HepG2 (cell line): ENCODE data around the gene MCC. TPM values are rescaled to one million over a fixed set of nuclear protein-coding genes. Genes with fewer than 3 reads are reported as not detected.

ENCODE experiments used
- ATAC-seq: fragments of 200-7000 bp; cut with Tn5 transposase; 3 replicates; pipeline ENCODE4 v1.9.1; 2020; ENCODE audit warnings: mild to moderate bottlenecking, moderate library complexity
- BruUV-seq: library from RNA; stranded (reverse); fragments of 400-500 nt; replicated peaks from 2 replicates; lab custom pipeline; 2021; lab: Mats Ljungman, UMichigan
- CTCF ChIA-PET: fragments of 300-600 bp; formaldehyde crosslinking; extraction: SDS; loops from one replicate; lab custom pipeline; 2021; ENCODE audit warnings: low total read pairs, inconsistent platforms, low intra/inter-chr PET ratio; lab: Yijun Ruan, JAX
- POLR2A ChIA-PET: fragments of 350-600 bp; sonication (Branson Sonifier 250); formaldehyde crosslinking; loops from one replicate; lab custom pipeline; 2020; ENCODE audit warnings: antibody characterized with exemption, inconsistent platforms; lab: Yijun Ruan, JAX
- DNase-seq: peaks from one replicate; pipeline ENCODE4 v3.0.0-alpha.2; 2015; ENCODE audit warnings: low spot score
- FAIRE-seq: peaks from 3 replicates; lab custom pipeline; 2011; peaks lifted over from hg19 to GRCh38; lab: Jason Lieb, UNC
- H2AFZ ChIP-seq: one replicate; pipeline ENCODE4 v1.6.1; 2011; ENCODE audit warnings: low read length, inconsistent platforms
- H3K27ac ChIP-seq: fragments of 300-600 bp; 3 replicates; pipeline ENCODE4 v1.8.0; 2011; ENCODE audit warnings: mixed run types, mild to moderate bottlenecking, mixed read lengths, low read length, inconsistent platforms; ENCODE audit not compliant: insufficient read depth; ENCODE audit errors: extremely low read length
- H3K27me3 ChIP-seq, 2 experiments: fragments of 200-600 bp in 1 of 2; 2 replicates in 1 of 2; 3 replicates in 1 of 2; pipeline versions ENCODE4 v1.6.0 to v1.8.0; 2011; ENCODE audit warnings: low read length in 2 of 2, mild to moderate bottlenecking in 2 of 2, moderate library complexity in 2 of 2, inconsistent platforms in 1 of 2; ENCODE audit not compliant: insufficient read depth in 2 of 2, control insufficient read depth in 1 of 2
- H3K36me3 ChIP-seq, 2 experiments: fragments of 200-600 bp in 1 of 2; replicated peaks in 1 of 2; 2 replicates in 1 of 2; 3 replicates in 1 of 2; pipeline versions ENCODE4 v1.5.1 to v1.8.0; 2011; ENCODE audit warnings: low read length in 2 of 2, inconsistent platforms in 1 of 2; ENCODE audit not compliant: insufficient read depth in 2 of 2, control insufficient read depth in 1 of 2
- H3K4me1 ChIP-seq: 2 replicates; pipeline ENCODE4 v1.5.1; 2012; ENCODE audit warnings: low read length, inconsistent platforms; ENCODE audit not compliant: insufficient read depth
- H3K4me2 ChIP-seq: 2 replicates; pipeline ENCODE4 v1.6.0; 2011; ENCODE audit warnings: low read depth, low read length, inconsistent platforms
- H3K4me3 ChIP-seq, 3 experiments: fragments of 200-600 bp in 1 of 3; sonication (generic), shearing (Covaris generic) in 1 of 3; replicated peaks in 1 of 3; 2 replicates each; pipeline ENCODE4 v1.5.1; 2011 to 2016; ENCODE audit warnings: low read length in 3 of 3, inconsistent platforms in 2 of 3, low read depth in 2 of 3, mild to moderate bottlenecking in 2 of 3, control low read depth in 1 of 3, mixed read lengths in 1 of 3; ENCODE audit not compliant: insufficient read depth in 1 of 3
- H3K79me2 ChIP-seq: one replicate; pipeline ENCODE4 v1.6.1; 2011; ENCODE audit warnings: low read length, inconsistent platforms; ENCODE audit not compliant: insufficient read depth
- H3K9ac ChIP-seq: 2 replicates; pipeline ENCODE4 v1.6.0; 2011; ENCODE audit warnings: mild to moderate bottlenecking, low read depth, low read length, inconsistent platforms; ENCODE audit not compliant: insufficient read depth
- H3K9me3 ChIP-seq: 2 replicates; pipeline ENCODE4 v1.5.1; 2012; ENCODE audit warnings: mild to moderate bottlenecking, low read length
- H4K20me1 ChIP-seq: 2 replicates; pipeline ENCODE4 v1.6.0; 2011; ENCODE audit warnings: inconsistent platforms, mild to moderate bottlenecking, low read length, moderate library complexity; ENCODE audit not compliant: insufficient read depth
- AGO2 ChIP-seq: fragments of 200-400 bp; formaldehyde crosslinking; optimal IDR thresholded peaks from 2 replicates; pipeline ENCODE3; 2017; ENCODE audit warnings: mild to moderate bottlenecking, low read depth, low read length, moderate library complexity
- CSRNP2 ChIP-seq: sonication (generic); formaldehyde crosslinking; conservative IDR thresholded peaks from 2 replicates; pipeline ENCODE4 v1.8.0; 2022; ENCODE audit warnings: low read depth, missing genetic modification reagents
- EHMT2 ChIP-seq: fragments of 200-600 bp; sonication (generic); IDR thresholded peaks from 2 replicates; pipeline ENCODE4 v1.7.0; 2017; ENCODE audit warnings: antibody characterized with exemption, low read depth, low read length, borderline replicate concordance
- HMGA1 ChIP-seq: sonication (generic); formaldehyde crosslinking; conservative IDR thresholded peaks from 2 replicates; pipeline ENCODE4 v1.4.0; 2020; ENCODE audit warnings: missing genetic modification reagents
- HNF1B ChIP-seq: sonication (generic); formaldehyde crosslinking; IDR thresholded peaks from 2 replicates; pipeline ENCODE4 v1.5.1; 2020; ENCODE audit warnings: mild to moderate bottlenecking, moderate library complexity, missing genetic modification reagents
- HOXA5 ChIP-seq: sonication (generic); formaldehyde crosslinking; IDR thresholded peaks from 2 replicates; pipeline ENCODE4 v1.4.0; 2020; ENCODE audit warnings: missing genetic modification reagents
- KDM5B ChIP-seq: sonication (generic); formaldehyde crosslinking; IDR thresholded peaks from 2 replicates; pipeline ENCODE4 v1.4.0; 2020; ENCODE audit warnings: missing genetic modification reagents, mild to moderate bottlenecking, borderline replicate concordance
- MAF1 ChIP-seq: sonication (generic); formaldehyde crosslinking; IDR thresholded peaks from 2 replicates; pipeline ENCODE4 v1.5.0; 2020; ENCODE audit warnings: missing genetic modification reagents, borderline replicate concordance
- PRDM10 ChIP-seq: sonication (generic); formaldehyde crosslinking; IDR thresholded peaks from 2 replicates; pipeline ENCODE4 v1.4.0; 2020; ENCODE audit warnings: low read depth, missing genetic modification reagents
- RNF2 ChIP-seq: fragments of 450-650 bp; conservative IDR thresholded peaks from 2 replicates; pipeline ENCODE4 v1.6.1; 2016; ENCODE audit warnings: low read depth
- SIX4 ChIP-seq: sonication (generic); formaldehyde crosslinking; IDR thresholded peaks from 2 replicates; pipeline ENCODE4 v1.4.0; 2020; ENCODE audit warnings: missing genetic modification reagents
- TGIF2 ChIP-seq: IDR thresholded peaks from 2 replicates; pipeline ENCODE4 v1.6.1; 2016; ENCODE audit warnings: control low read depth, missing compliant biosample characterization
- ZMYM4 ChIP-seq: sonication (generic); formaldehyde crosslinking; IDR thresholded peaks from 2 replicates; pipeline ENCODE4 v1.8.1; 2023; ENCODE audit warnings: mild to moderate bottlenecking, missing genetic modification reagents
- ZNF331 ChIP-seq: sonication (generic); formaldehyde crosslinking; IDR thresholded peaks from 2 replicates; pipeline ENCODE4 v1.4.0; 2020; ENCODE audit warnings: missing genetic modification reagents
- ZNF432 ChIP-seq: sonication (generic); formaldehyde crosslinking; IDR thresholded peaks from 2 replicates; pipeline ENCODE4 v1.5.0; 2020; ENCODE audit warnings: missing genetic modification reagents, mild to moderate bottlenecking, borderline replicate concordance
- ZNF547 ChIP-seq: sonication (generic); formaldehyde crosslinking; IDR thresholded peaks from 2 replicates; pipeline ENCODE4 v1.5.1; 2020; ENCODE audit warnings: mild to moderate bottlenecking, missing genetic modification reagents
- ZNF788 ChIP-seq: sonication (generic); formaldehyde crosslinking; IDR thresholded peaks from 2 replicates; pipeline ENCODE4 v1.5.0; 2020; ENCODE audit warnings: mild to moderate bottlenecking, missing genetic modification reagents, borderline replicate concordance
- WGBS: methylation state at CpG from one replicate; pipeline ENCODE4 v1.1.6; 2017; ENCODE audit warnings: low lambda C conversion rate; 5-methylcytosine and 5-hydroxymethylcytosine counted together
- in situ Hi-C: cut with HindIII; loops from 2 replicates; pipeline ENCODE4 v1.10.0; 2017; ENCODE audit warnings: low pct_unique_long_range_greater_than_20kb; ENCODE audit not compliant: extremely low pct_ligation_motif_present
- intact Hi-C: fragments of 100-400 bp; cut with micrococcal nuclease; formaldehyde crosslinking; loops from one replicate; pipeline ENCODE4 v1.10.0; 2022; ENCODE audit not compliant: unreplicated experiment
- polyA plus RNA-seq, 8 experiments: library from polyadenylated mRNA; depleted of rRNA in 3 of 8; stranded (reverse) in 7 of 8; unstranded in 1 of 8; fragments of >200 nt; fragmentation: Illumina TruSeq in 4 of 8; extraction: Trizol in 4 of 8; gene quantifications; 2 replicates each; pipeline versions ENCODE4 v1.2.1 to v1.2.3, GENCODE V29; 2011 to 2016; ENCODE audit warnings: low read depth in 4 of 8, missing spikeins in 1 of 8, mixed read lengths in 1 of 8; ENCODE audit not compliant: insufficient read depth in 1 of 8
- total RNA-seq, 5 experiments: library from RNA; depleted of rRNA; stranded (reverse); fragments of >200 nt; fragmentation: Illumina TruSeq; extraction: Trizol; gene quantifications; 2 replicates each; pipeline ENCODE4 v1.2.3, GENCODE V29; 2016; ENCODE audit warnings: low read depth in 1 of 5

MCC gene
- total and polyA plus RNA-seq, 2 of the 13 experiments (the other 11 are each of a cell fraction or from before 2014, with no cell fraction given) = 0.55 to 2.4 TPM

- H2AFZ ChIP-seq = no peak overlapping the region
- no peak overlapping the region for H3K4me3 ChIP-seq
- H4K20me1 ChIP-seq = no peaks in the 10 kb centered on the region
- WGBS = 11% methylated on average over 4 of the region's 4 CpGs
- peaks cover 0 to 6% of the 10 kb centered on the region in 2 experiments; a peak in 1 of 5 replicates for H3K27me3 ChIP-seq
- BruUV-seq = no TSS peak
- no peaks in the 10 kb centered on the region for H3K79me2 ChIP-seq
- CTCF ChIA-PET = no interaction called here
- TF ChIP-seq HMGA1 (CRISPR knock-in tag) (no peak), PRDM10 (CRISPR knock-in tag) (no peak), MAF1 (CRISPR knock-in tag) (no peak), ZNF788 (CRISPR knock-in tag) (no peak), ZNF432 (no peak), ZMYM4 (CRISPR knock-in tag) (no peak), HOXA5 (CRISPR knock-in tag) (no peak), SIX4 (CRISPR knock-in tag) (no peak), HNF1B (CRISPR knock-in tag) (no peak), TGIF2 (CRISPR knock-in tag) (no peak), RNF2 (no peak), ZNF331 (no peak), KDM5B (CRISPR knock-in tag) (no peak), ZNF547 (CRISPR knock-in tag) (no peak), CSRNP2 (CRISPR knock-in tag) (no peak), EHMT2 (no peak), AGO2 (no peak)
- no peak overlapping the region for H3K9ac ChIP-seq
- FAIRE-seq (no peak), ATAC-seq (no peak), DNase-seq (no peak)
- no peaks in the 10 kb centered on the region for H3K36me3 ChIP-seq
- no peaks in the 10 kb centered on the region for H3K9me3 ChIP-seq
- H3K27ac ChIP-seq = no peak overlapping the region
- H3K4me1 ChIP-seq = no peaks in the 10 kb centered on the region
- POLR2A ChIA-PET = no interaction called here
- H3K4me2 ChIP-seq = no peak overlapping the region
- in situ Hi-C loops (no loop called here), intact Hi-C loops (no loop called here)
Measured at GRCh38 chr5:113384782-113385285, 103.4 kb downstream of the MCC start.
